HG02885 (cell line): ENCODE results near the gene THADA.
"Not testable (repeated sequence)": the region's sequence is repeated elsewhere in the genome, so short reads cannot be mapped to it uniquely, and the experiment has no call there.

Source experiments
- ATAC-seq: cut with Tn5 transposase; IDR thresholded peaks from one replicate; pipeline ENCODE4 v1.9.1; 2021; ENCODE audit warnings: mild to moderate bottlenecking; ENCODE audit not compliant: unreplicated experiment, poor library complexity

THADA gene

GRCh38 chr2:43317680-43318079 is 278.2 kb downstream of the THADA start:
- no peak for ATAC-seq

- ATAC-seq = no peak
These were observed 278.6 kb downstream of the THADA start for GRCh38 chr2:43317194-43317593.

GRCh38 chr2:43315482-43315881 is 280.4 kb downstream of the THADA start:
- ATAC-seq = no peak

- no peak for ATAC-seq
These were observed 281.4 kb downstream of the THADA start for GRCh38 chr2:43314299-43314927.

- ATAC-seq = no peak
These were observed 282.2 kb downstream of the THADA start for GRCh38 chr2:43313642-43314017.

GRCh38 chr2:43312755-43313641 is 282.8 kb downstream of the THADA start:
- no peak for ATAC-seq

GRCh38 chr2:43311276-43311675 is 284.6 kb downstream of the THADA start:
- ATAC-seq = no peak

GRCh38 chr2:43309935-43310334 is 285.9 kb downstream of the THADA start:
- ATAC-seq = no peak

GRCh38 chr2:43307973-43308372 is 287.9 kb downstream of the THADA start:
- no peak for ATAC-seq

GRCh38 chr2:43307046-43307445 is 288.8 kb downstream of the THADA start:
- ATAC-seq = no peak

- no peak for ATAC-seq
These were observed 289.6 kb downstream of the THADA start for GRCh38 chr2:43306197-43306596.

- no peak for ATAC-seq
These were observed 290.3 kb downstream of the THADA start for GRCh38 chr2:43305517-43305916.

GRCh38 chr2:43305012-43305411 is 290.8 kb downstream of the THADA start:
- no peak for ATAC-seq

GRCh38 chr2:43303889-43304288 is 291.9 kb downstream of the THADA start:
- ATAC-seq = no peak

GRCh38 chr2:43302961-43303494 is 292.8 kb downstream of the THADA start:
- ATAC-seq = no peak

- no peak for ATAC-seq
These were observed 293.5 kb downstream of the THADA start for GRCh38 chr2:43302182-43302960.

GRCh38 chr2:43300781-43301583 is 294.9 kb downstream of the THADA start:
- ATAC-seq = no peak

GRCh38 chr2:43300222-43300621 is 295.6 kb downstream of the THADA start:
- no peak for ATAC-seq

- no peak for ATAC-seq
These were observed 297.3 kb downstream of the THADA start for GRCh38 chr2:43298500-43298899.

- not testable (repeated sequence) for ATAC-seq
These were observed 298.1 kb downstream of the THADA start for GRCh38 chr2:43297740-43298139.
